ENCODE results near the gene TMED5. TPM values are rescaled to one million over a fixed set of nuclear protein-coding genes. Genes with fewer than 3 reads are reported as not detected.

TMED5 gene
- total RNA-seq, 4 donors from 2014 or later: 28.7 to 47.9 (median 39.1) TPM

- H3K4me1 ChIP-seq: no peaks in the 10 kb centered on the region
- peaks cover 0 to 23% (median 0%) of the 10 kb centered on the region in 3 donors for H3K36me3 ChIP-seq
- H3K9me3 ChIP-seq: no peaks in the 10 kb centered on the region
- no peak overlapping the region for H3K27ac ChIP-seq
- intact Hi-C loops (cut with DNase I): no loop called here
- 95 to 96% methylated on average over 2 of the region's 2 CpGs for WGBS, 2 donors
- H3K27me3 ChIP-seq: no peaks in the 10 kb centered on the region
- no peak for DNase-seq
- TF ChIP-seq CTCF (IDR thresholded peaks at IDR 0.05) (no peak), POLR2A (IDR thresholded peaks at IDR 0.05) (no peak)
- H3K4me3 ChIP-seq: no peak overlapping the region
These were observed 35.1 kb upstream of the TMED5 start for GRCh38 chr1:93215322-93215721.

- Histone ChIP-seq H3K27me3 (no peaks in the 10 kb centered on the region), H3K27ac (no peak overlapping the region), H3K9me3 (no peaks in the 10 kb centered on the region), H3K4me1 (no peaks in the 10 kb centered on the region), H3K4me3 (no peak overlapping the region), H3K36me3 (no peaks in the 10 kb centered on the region)
- no peak for TF ChIP-seq CTCF (IDR thresholded peaks at IDR 0.05)
- no peak for TF ChIP-seq POLR2A (IDR thresholded peaks at IDR 0.05)
- intact Hi-C loops (cut with DNase I): no loop called here
- WGBS, 2 donors: 87 to 89% methylated on average over 5 of the region's 5 CpGs
- DNase-seq: no peak
These were observed 27.0 kb upstream of the TMED5 start for GRCh38 chr1:93207211-93207610.

- intact Hi-C loops (cut with DNase I): no loop called here
- H3K4me3 ChIP-seq: no peak overlapping the region
- H3K27ac ChIP-seq: no peak overlapping the region
- no peak for TF ChIP-seq CTCF (IDR thresholded peaks at IDR 0.05)
- TF ChIP-seq POLR2A (IDR thresholded peaks at IDR 0.05): no peak
- H3K27me3 ChIP-seq: no peaks in the 10 kb centered on the region
- H3K4me1 ChIP-seq: no peaks in the 10 kb centered on the region
- H3K9me3 ChIP-seq: no peaks in the 10 kb centered on the region
- DNase-seq: no peak
- no peaks in the 10 kb centered on the region for H3K36me3 ChIP-seq
These were observed 26.3 kb upstream of the TMED5 start for GRCh38 chr1:93206567-93206954.

- 86 to 91% methylated on average over 6 of the region's 6 CpGs for WGBS, 2 donors
- DNase-seq: no peak
- Histone ChIP-seq H3K4me1 (no peaks in the 10 kb centered on the region), H3K4me3 (no peak overlapping the region), H3K9me3 (no peaks in the 10 kb centered on the region), H3K36me3 (no peaks in the 10 kb centered on the region), H3K27ac (no peak overlapping the region), H3K27me3 (no peaks in the 10 kb centered on the region)
- intact Hi-C loops (cut with DNase I): no loop called here
- no peak for TF ChIP-seq CTCF (IDR thresholded peaks at IDR 0.05)
- no peak for TF ChIP-seq POLR2A (IDR thresholded peaks at IDR 0.05)
These were observed 25.8 kb upstream of the TMED5 start for GRCh38 chr1:93205892-93206566.

- Histone ChIP-seq H3K27me3 (no peaks in the 10 kb centered on the region), H3K27ac (no peak overlapping the region), H3K36me3 (peaks cover 0 to 4% (median 0%) of the 10 kb centered on the region in 3 donors), H3K4me1 (no peaks in the 10 kb centered on the region), H3K4me3 (no peak overlapping the region), H3K9me3 (no peaks in the 10 kb centered on the region)
- no peak for TF ChIP-seq CTCF (IDR thresholded peaks at IDR 0.05)
- no peak for TF ChIP-seq POLR2A (IDR thresholded peaks at IDR 0.05)
- intact Hi-C loops (cut with DNase I): no loop called here
- WGBS, 2 donors: 83 to 84% methylated on average over 4 of the region's 4 CpGs
- no peak for DNase-seq
These were observed 20.5 kb upstream of the TMED5 start for GRCh38 chr1:93200714-93201113.

All from esophagus squamous epithelium (tissue), 5 donors.